GM21381 (cell line): ENCODE results near the gene ARHGEF4.
"Not testable (repeated sequence)": the region's sequence is repeated elsewhere in the genome, so short reads cannot be mapped to it uniquely, and the experiment has no call there.

Source experiments
- ATAC-seq: cut with Tn5 transposase; IDR thresholded peaks from one replicate; pipeline ENCODE4 v1.9.1; 2021; ENCODE audit warnings: mild to moderate bottlenecking, moderate library complexity; ENCODE audit not compliant: unreplicated experiment

ARHGEF4 gene

GRCh38 chr2:130882111-130882690 lies 45.5 kb downstream of the ARHGEF4 start:
- ATAC-seq = no peak

DNA sequence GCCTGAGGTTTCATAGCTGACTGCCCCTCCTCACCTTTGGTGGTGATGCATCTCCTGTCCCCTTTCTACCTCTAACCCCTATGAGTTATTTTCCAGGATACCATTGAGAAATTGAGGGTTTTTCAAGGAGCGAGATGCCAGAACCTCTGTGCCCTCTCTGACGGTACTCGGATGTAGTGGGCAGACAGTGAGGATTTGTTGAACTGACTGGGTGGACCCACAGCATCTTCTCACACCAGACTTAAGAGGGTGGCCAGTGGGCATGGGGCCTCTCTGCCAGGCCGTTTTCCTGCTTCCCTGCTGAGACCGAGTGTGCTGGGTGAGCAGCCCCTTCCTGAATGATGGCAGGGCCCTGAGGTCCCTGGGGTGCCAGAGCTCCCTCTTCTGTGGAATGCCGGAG lies 46.3 kb downstream of the ARHGEF4 start:
- ATAC-seq = no peak

DNA sequence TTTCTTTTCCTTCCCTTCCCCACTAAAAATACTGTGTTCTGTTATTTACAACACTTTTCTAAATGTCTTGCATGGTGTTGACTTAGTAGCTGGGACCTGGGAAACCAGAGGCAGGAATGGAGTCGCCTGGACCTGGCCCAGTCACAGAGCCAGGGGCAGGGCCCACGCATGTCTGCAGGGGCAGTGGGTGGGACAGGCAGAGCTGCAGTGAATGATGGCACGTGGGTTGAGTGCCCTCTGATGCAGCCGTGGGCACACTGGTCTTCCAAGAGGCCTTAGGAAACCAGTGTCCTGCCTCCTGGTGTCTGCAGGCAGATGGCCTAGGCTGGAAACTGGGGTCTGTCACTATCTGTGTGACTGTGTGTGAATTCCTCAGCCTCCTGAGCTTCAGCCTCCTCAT lies 46.8 kb downstream of the ARHGEF4 start:
- ATAC-seq = no peak

DNA sequence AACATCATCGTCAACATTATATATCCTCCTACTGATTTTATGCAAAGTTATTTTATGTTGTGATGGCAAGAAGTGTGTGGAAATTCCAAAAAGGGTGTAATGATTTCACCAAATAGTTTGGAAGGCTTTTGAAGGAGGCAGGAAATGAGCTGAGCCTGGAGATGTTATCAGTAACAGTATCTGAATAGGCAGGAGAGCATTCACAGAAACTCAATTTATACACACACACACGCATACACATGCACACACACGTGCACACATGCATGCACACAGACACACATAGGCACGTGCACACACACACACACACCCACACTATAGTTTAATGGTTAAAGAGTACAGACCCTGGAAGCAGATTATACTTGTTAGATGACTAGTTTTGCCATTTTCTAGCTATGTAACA lies 47.3 kb downstream of the ARHGEF4 start:
- no peak for ATAC-seq

GRCh38 chr2:130884503-130884902 lies 47.8 kb downstream of the ARHGEF4 start:
- ATAC-seq = no peak

DNA sequence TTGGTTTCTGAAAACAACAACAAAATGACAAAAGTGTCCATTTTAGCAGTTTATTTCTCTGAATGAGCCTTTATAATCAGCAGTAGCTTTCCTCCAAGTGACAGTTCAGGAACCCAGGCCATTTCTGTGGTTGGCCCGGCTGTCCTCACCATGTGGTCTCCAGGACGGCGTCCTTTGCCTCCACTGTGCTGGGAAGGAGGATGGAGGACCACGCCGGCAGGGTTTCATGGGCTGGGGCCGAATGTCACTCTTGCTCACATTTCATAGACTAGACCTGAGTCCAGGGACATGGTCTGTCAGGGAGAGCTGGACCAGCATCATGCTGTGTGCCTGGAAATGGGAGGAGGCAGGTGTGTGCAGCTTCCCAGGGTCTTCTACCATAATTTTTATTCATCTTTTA lies 50.9 kb downstream of the ARHGEF4 start:
- ATAC-seq = no peak

DNA sequence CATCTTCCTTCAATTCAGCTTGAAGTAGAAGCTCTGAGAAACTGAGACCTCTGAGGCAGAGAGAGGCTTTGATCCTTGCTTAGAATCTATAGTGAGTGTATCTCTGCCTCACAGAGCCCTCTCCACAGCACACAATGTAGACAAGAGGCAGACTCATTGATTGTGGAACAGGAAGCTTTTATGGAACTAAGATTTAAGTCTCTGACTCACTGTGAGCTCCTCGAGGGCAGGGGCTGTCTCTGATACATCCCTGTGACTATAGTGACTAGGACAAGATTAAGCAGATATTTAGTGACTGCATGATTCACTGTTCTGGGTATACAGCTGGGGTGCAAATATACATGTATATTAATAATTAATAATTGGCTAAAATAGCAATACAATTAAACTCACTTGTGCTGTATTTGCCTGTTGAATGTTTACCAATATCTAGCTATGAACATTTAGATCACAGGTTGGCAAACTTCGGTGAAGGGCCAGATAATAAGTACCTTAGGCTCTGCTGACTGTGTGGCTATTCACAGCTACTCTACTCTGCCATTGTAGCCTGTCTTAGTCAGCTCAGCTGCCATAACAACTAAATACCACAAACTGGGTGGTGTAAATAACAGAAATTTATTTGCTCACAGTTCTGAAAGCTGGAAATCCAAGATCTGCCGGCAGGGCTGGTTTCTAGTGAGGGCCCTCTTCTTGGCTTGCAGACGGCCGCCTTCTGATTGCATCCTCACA lies 54.4 kb downstream of the ARHGEF4 start:
- ATAC-seq = no peak

- ATAC-seq = no peak
Observed at GRCh38 chr2:130891966-130892365, 55.3 kb downstream of the ARHGEF4 start.

- no peak for ATAC-seq
Observed at GRCh38 chr2:130892793-130893785, 56.4 kb downstream of the ARHGEF4 start.

DNA sequence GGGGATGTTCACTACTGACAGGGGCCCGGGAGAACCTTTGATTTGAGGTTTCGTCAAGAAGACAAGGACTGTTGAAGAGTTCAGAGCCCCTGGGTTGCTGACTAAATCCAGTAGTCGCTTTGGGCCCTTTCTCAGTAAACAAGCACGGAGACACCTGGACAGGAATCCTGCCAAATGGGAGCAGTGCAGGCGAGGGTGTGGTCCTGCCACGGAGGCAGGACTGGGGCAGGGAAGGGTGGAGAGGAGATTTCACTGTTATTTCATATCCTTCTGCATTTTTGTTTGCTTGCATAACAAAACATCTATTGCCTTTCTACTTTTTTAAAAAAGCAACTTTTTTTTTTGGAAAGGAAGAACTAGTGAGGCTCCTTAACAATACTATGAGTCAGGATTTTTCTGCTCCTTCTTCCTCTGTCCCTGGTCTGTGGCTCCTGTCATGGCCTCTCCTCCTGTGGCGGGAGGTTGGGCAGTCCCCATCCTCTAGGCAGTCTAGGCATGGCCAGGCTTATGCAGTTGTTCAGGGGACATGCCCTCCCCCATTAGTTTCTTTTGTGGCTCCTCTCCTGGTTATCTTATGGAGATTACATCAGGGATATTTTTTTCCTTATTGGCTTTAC lies 57.7 kb downstream of the ARHGEF4 start:
- ATAC-seq = no peak

DNA sequence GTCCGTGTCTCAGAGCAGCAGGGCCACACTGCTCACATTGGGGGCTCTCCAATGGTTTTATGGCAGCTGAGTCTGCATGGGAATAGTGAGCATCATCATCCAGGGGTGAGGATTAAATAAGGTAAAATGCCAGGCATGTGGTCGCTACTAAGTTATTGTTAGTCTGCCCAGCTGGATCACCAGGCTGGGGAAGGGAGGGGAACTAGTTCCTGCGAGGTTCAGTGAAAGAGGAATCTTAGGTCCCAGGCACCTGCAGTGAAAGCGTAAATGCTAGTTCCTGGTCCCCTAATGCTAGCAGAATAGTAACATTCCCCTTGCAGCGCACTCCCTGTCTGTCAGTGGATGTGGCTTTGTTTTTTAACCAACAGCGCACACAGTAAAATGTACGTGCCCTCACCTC lies 60.1 kb downstream of the ARHGEF4 start:
- no peak for ATAC-seq

- no peak for ATAC-seq
Observed at GRCh38 chr2:130898553-130898952, 61.8 kb downstream of the ARHGEF4 start.

DNA sequence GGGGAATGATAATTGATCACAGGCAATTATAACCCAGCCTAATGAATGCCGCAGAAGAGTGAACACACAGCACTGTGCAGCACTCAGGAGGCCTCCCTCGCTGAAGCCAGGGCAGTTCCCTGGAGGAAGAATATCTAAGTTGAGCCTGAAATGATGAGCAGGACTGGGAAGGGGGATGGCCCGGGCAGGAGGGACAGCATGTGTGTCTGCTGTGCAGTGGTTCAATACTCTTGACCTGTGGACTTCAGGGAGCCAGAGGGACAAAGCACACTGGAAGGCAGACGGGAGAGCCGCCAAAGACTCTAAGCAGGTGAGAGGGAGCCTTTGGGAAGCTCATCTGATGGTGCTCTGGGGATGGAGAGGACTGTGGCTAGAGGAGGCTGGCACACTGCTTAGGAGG lies 62.6 kb downstream of the ARHGEF4 start:
- no peak for ATAC-seq

GRCh38 chr2:130901061-130901460 lies 64.3 kb downstream of the ARHGEF4 start:
- no peak for ATAC-seq

DNA sequence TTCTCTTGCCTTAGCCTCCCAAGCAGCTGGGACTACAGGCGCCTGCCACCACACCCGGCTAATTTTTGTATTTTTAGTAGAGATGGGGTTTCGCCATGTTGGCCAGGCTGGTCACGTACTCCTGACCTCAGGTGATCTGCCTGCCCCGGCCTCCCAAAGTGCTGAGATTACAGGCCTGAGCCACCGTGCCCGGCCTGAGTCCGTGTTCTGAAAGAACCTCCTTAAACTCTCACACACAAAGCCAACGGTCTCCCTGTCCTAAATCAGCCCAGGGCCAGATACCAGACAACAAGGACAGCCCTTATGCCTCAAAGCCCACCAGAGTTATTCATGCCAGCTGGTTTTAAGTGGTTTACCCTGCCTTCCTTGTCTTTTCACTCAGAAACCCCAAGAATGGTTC lies 64.9 kb downstream of the ARHGEF4 start:
- not testable (repeated sequence) for ATAC-seq

DNA sequence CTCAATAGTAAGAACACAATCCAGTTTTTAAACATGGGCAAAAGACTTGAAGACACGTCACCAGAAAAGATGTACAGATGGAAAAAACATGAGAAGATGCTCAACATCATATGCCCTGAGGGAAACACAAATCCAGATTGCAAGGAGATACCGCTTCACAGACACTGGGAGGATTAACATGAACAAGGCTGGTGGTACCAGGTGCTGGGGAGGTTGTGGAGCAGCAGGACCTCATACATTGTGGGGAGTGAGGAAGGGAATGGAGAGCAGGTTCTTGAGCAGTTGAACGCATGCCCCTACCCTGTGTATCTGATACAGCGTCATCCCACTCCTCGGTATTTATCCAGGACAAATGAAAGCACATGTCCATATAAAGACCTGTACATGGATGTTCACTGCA lies 72.1 kb downstream of the ARHGEF4 start:
- no peak for ATAC-seq

GRCh38 chr2:130910931-130911330 lies 74.2 kb downstream of the ARHGEF4 start:
- no peak for ATAC-seq

- ATAC-seq = no peak
Observed at GRCh38 chr2:130911482-130911881, 74.8 kb downstream of the ARHGEF4 start.

GRCh38 chr2:130911996-130912395 lies 75.3 kb downstream of the ARHGEF4 start:
- ATAC-seq = no peak

- ATAC-seq = no peak
Observed at GRCh38 chr2:130912471-130912870, 75.8 kb downstream of the ARHGEF4 start.

- ATAC-seq = no peak
Observed at GRCh38 chr2:130913891-130914290, 77.2 kb downstream of the ARHGEF4 start.
